ENCODE results near the gene ZNF628.
"Not testable (repeated sequence)": the region's sequence is repeated elsewhere in the genome, so short reads cannot be mapped to it uniquely, and the experiment has no call there.

Gene ZNF628

GRCh38 chr19:55493052-55493644, 16.7 kb downstream of the ZNF628 start:
- H3K4me3 ChIP-seq (replicated peaks; ENCODE audit: low read depth, low read length) = no peak overlapping the region
- no peak for DNase-seq (ENCODE audit: extremely low read depth, low read depth)
- no peak for TF ChIP-seq CTCF (IDR thresholded peaks at IDR 0.05; ENCODE audit: low read depth, low read length, missing control alignments)

- H3K4me3 ChIP-seq (replicated peaks; ENCODE audit: low read depth, low read length) = no peak overlapping the region
- TF ChIP-seq CTCF (IDR thresholded peaks at IDR 0.05; ENCODE audit: low read depth, low read length, missing control alignments) = no peak
- no peak for DNase-seq (ENCODE audit: extremely low read depth, low read depth)
Measured at GRCh38 chr19:55493645-55494171, 17.3 kb downstream of the ZNF628 start.

DNA sequence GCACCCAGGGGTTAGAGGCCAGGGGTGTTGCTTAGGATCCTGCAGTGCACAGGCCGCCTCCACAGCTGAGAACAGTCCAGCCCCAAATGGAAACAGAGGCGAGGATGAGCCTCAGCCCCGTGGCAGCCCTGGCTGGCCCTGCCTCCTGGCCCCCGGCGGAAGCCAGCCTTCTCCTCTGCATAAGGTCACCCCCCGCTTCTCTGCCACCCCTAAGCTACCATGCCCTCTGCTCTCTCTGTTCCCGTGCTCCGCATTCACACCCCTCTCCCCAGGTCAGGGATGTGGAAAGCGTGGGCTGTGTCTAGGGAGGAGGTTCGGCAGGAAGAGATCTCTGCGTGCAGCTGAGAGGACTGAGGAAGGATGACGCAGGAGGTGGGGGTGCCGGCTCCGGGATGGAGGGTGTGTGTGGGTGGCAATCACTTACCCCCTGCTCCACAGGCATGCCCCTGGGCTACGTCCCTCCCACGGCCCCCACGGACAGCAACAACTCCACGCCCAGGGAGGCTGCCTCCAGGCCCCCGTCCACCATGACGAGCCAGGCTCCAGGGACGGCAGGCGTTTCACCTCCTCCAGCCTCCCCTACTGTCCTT, 17.9 kb downstream of the ZNF628 start:
- DNase-seq (ENCODE audit: extremely low read depth, low read depth) = no peak
- H3K4me3 ChIP-seq (replicated peaks; ENCODE audit: low read depth, low read length) = no peak overlapping the region
- no peak for TF ChIP-seq CTCF (IDR thresholded peaks at IDR 0.05; ENCODE audit: low read depth, low read length, missing control alignments)

DNA sequence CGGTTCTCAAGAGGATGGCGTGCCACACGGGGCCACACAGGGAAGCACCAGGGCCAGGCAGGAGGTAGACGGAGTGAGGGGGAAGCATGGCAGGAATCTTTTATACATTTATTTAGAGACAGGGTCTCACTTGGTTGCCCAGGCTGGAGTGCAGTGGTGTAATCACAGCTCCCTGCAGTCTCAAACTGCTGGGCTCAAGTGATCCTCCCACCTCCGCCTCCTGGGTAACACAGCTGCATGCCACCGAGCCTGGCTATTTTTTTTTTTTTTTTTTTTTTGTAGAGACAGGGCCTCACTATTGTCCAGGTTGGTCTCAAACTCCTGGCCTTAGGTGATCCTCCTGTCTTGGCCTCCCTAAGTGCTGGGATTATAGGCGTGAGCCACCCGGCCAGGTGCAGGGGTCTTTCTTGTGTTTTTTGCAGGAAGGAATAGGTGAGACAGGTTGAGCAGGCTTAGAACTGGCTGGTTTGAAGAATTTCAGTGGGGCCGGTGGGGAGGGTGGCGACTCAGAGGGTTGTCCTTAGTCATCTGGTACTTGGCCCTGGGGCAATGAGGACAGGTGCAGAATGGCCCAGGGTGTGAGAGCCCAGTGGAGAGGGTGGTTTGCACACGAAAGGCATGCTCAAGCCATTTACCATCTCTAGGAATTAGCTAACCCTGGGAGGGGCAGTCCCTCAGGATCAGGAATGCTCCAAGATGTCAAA, 19.4 kb downstream of the ZNF628 start:
- DNase-seq (ENCODE audit: extremely low read depth, low read depth) = no peak
- no peak for TF ChIP-seq CTCF (IDR thresholded peaks at IDR 0.05; ENCODE audit: low read depth, low read length, missing control alignments)
- no peak overlapping the region for H3K4me3 ChIP-seq (replicated peaks; ENCODE audit: low read depth, low read length)

DNA sequence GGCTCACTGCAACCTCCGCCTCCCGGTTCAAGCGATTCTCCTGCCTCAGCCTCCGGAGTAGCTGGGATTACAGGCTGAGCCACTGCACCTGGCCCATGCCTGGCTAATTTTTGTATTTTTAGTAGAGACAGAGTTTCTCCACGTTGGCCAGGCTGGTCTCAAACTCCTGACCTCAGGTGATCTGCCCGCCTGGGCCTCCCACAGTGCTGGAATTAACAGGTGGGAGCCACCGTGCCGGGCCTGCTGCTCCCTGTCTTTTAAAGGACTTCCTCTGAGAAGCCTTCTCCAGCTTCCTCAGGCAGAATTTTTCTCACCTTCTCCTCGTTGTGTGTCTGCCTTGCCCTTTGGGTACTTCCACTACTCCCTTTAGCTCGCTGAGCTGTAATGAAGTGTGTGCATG, 20.4 kb downstream of the ZNF628 start:
- not testable (repeated sequence) for H3K4me3 ChIP-seq (replicated peaks; ENCODE audit: low read depth, low read length); DNase-seq (ENCODE audit: extremely low read depth, low read depth)

DNA sequence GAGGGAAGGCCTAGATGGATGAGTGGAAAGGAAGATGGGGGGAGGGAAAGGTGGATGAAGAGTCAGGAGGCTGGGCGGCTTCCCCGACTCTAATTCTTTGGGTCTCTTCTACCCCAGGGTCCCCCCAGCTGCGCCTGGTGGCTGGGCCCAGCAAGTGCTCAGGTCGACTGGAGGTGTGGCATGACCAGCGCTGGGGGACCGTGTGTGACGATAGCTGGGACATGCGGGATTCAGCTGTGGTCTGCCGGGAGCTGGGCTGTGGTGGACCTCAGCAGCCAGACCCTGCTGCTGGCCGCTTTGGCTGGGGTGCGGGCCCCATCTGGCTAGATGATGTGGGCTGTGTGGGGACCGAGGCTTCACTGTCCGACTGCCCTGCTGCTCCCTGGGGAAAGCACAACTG, 21.3 kb downstream of the ZNF628 start:
- TF ChIP-seq CTCF (IDR thresholded peaks at IDR 0.05; ENCODE audit: low read depth, low read length, missing control alignments) = no peak
- no peak overlapping the region for H3K4me3 ChIP-seq (replicated peaks; ENCODE audit: low read depth, low read length)
- no peak for DNase-seq (ENCODE audit: extremely low read depth, low read depth)

- no peak for TF ChIP-seq CTCF (IDR thresholded peaks at IDR 0.05; ENCODE audit: low read depth, low read length, missing control alignments)
- H3K4me3 ChIP-seq (replicated peaks; ENCODE audit: low read depth, low read length) = no peak overlapping the region
- DNase-seq (ENCODE audit: extremely low read depth, low read depth) = no peak
Measured at GRCh38 chr19:55498246-55498840, 21.9 kb downstream of the ZNF628 start.

Data from HFF-Myc (cell line).